A549 treated with CORT108297 at 1 μM for 4 hours (cell line): ENCODE results near the gene STRBP. TPM values are rescaled to one million over a fixed set of nuclear protein-coding genes. Genes with fewer than 3 reads are reported as not detected.

Experiments
- total RNA-seq: library from RNA; stranded (reverse); fragments of 200-300 nt; extraction: Qiagen RNA extraction; gene quantifications from 5 replicates; pipeline ENCODE4 v1.2.3, GENCODE V29; 2022

STRBP gene
- 13.5 to 17.1 TPM (median 14.5 TPM) in 5 replicates for total RNA-seq

DNA sequence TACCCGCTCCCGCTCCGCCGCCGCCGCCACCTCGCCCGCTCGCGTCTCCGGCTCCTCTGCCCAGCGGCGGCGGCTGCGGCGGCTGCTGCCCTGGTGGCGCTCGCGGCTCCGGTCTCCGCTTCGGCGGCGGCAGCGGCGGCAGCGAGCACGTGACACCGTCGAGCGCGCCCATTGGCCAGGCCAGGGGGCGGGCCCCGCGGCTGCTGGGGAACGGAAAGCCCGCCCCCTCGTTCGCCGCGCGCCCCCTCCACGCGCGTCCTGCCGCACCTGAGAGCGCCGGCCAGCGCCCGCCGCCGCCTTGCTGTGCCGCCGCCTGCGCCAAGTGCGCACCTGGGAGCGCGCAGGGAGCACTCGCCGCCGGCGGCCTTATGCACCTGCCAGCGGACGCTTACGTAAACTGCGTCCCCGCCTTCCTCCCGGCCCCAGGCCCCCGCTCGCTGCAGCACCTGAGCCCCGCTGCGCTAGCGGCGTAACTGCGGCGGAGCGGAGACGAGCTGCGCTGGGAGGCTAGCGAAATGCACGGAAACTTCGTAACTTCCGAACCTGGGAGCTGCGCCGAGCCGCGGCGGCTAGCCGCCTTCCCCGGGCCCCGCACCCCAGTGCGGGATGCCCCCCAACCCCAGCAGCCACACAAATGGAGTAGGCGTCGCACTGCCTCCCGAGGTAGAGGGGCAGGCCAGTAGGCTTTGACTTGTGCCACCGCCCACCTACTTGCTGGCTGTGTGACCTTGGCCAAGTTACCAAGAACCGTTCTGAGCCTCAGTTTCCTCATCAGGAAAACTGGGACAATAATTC lies at the start of gene STRBP:
Gene STRBP (minus strand): TSS at position 122 of the 795 bp plus-strand sequence. CDS start 84,452 bp downstream, outside the sequence.

Other genes starting within 250 kb of the STRBP start
- 0.06 TPM in 1 of 5 replicates, not detected in the others for gene GPR21, start 234.9 kb downstream of the STRBP start, total RNA-seq
- gene CRB2, start 87.6 kb upstream of the STRBP start, total RNA-seq: 0.03 to 0.11 TPM (median 0.06 TPM) in 5 replicates